Stimulated activated CD4-positive, alpha-beta T cell treated with anti-CD3 and anti-CD28 coated beads, Interleukin-12 subunit alpha, Interleukin-12 subunit beta, amount 100 ng/mL, for 48 hours (primary cell): ENCODE data around the gene PRTN3.
"Not testable (repeated sequence)": the region's sequence is repeated elsewhere in the genome, so short reads cannot be mapped to it uniquely, and the experiment has no call there.

Experiments used
- DNase-seq, 3 donors: peaks; one replicate each; pipeline ENCODE4 v3.0.0-alpha.2; 2020; ENCODE audit warnings: low read depth in 2 of 3, low spot score in 1 of 3

Gene PRTN3

GRCh38 chr19:862581-863314, 21.9 kb downstream of the PRTN3 start:
- DNase-seq: peak; percentile 69 to 85 (median 74)

GRCh38 chr19:863315-863620, 22.5 kb downstream of the PRTN3 start:
- no peak for DNase-seq

- DNase-seq: no peak
These were observed 26.0 kb downstream of the PRTN3 start for GRCh38 chr19:866769-867300.

GRCh38 chr19:867301-867793, 26.5 kb downstream of the PRTN3 start:
- no peak for DNase-seq

GRCh38 chr19:867855-868457, 27.2 kb downstream of the PRTN3 start:
- DNase-seq: no peak

- DNase-seq: no peak
These were observed 27.9 kb downstream of the PRTN3 start for GRCh38 chr19:868458-869244.

- DNase-seq: no peak
These were observed 28.7 kb downstream of the PRTN3 start for GRCh38 chr19:869245-870177.

- DNase-seq: no peak
These were observed 29.5 kb downstream of the PRTN3 start for GRCh38 chr19:870314-870713.

GRCh38 chr19:870963-871401, 30.2 kb downstream of the PRTN3 start:
- DNase-seq: no peak

GRCh38 chr19:871446-872265, 30.9 kb downstream of the PRTN3 start:
- DNase-seq: no peak

GRCh38 chr19:872266-872951, 31.6 kb downstream of the PRTN3 start:
- DNase-seq: peak; percentile 72 to 77 (median 76)

- peak; percentile 54 to 57 (median 56) for DNase-seq
These were observed 32.3 kb downstream of the PRTN3 start for GRCh38 chr19:873084-873483.

GRCh38 chr19:873561-874041, 32.8 kb downstream of the PRTN3 start:
- no peak for DNase-seq

GRCh38 chr19:875265-875879, 34.6 kb downstream of the PRTN3 start:
- no peak for DNase-seq

GRCh38 chr19:876089-876488, 35.3 kb downstream of the PRTN3 start:
- DNase-seq: no peak

GRCh38 chr19:876780-877314, 36.0 kb downstream of the PRTN3 start:
- no peak for DNase-seq

GRCh38 chr19:877992-878660, 37.3 kb downstream of the PRTN3 start:
- not testable (repeated sequence) for DNase-seq
